HG03039 (cell line): ENCODE measurements around the gene POLA1.
"Not testable (repeated sequence)": the region's sequence is repeated elsewhere in the genome, so short reads cannot be mapped to it uniquely, and the experiment has no call there.

Experiments used
- ATAC-seq: cut with Tn5 transposase; IDR thresholded peaks from one replicate; pipeline ENCODE4 v1.9.1; 2021; ENCODE audit warnings: mild to moderate bottlenecking, moderate library complexity; ENCODE audit not compliant: unreplicated experiment

POLA1 gene

GRCh38 chrX:24777660-24778059 lies 83.9 kb downstream of the POLA1 start:
- ATAC-seq = peak; percentile 93

GRCh38 chrX:24782011-24782410 lies 88.3 kb downstream of the POLA1 start:
- ATAC-seq = no peak

- no peak for ATAC-seq
These were observed 95.3 kb downstream of the POLA1 start for GRCh38 chrX:24789047-24789446.

GRCh38 chrX:24790166-24790565 lies 96.4 kb downstream of the POLA1 start:
- ATAC-seq = no peak

- ATAC-seq = no peak
These were observed 102.5 kb downstream of the POLA1 start for GRCh38 chrX:24796204-24796603.

- ATAC-seq = no peak
These were observed 105.4 kb downstream of the POLA1 start for GRCh38 chrX:24799078-24799477.

- no peak for ATAC-seq
These were observed 105.8 kb downstream of the POLA1 start for GRCh38 chrX:24799565-24799964.

- no peak for ATAC-seq
These were observed 111.5 kb downstream of the POLA1 start for GRCh38 chrX:24805201-24805600.

GRCh38 chrX:24819807-24820206 lies 126.1 kb downstream of the POLA1 start:
- not testable (repeated sequence) for ATAC-seq

- no peak for ATAC-seq
These were observed 134.4 kb downstream of the POLA1 start for GRCh38 chrX:24828147-24828546.

- no peak for ATAC-seq
These were observed 134.9 kb downstream of the POLA1 start for GRCh38 chrX:24828600-24828999.

- ATAC-seq = no peak
These were observed 140.0 kb downstream of the POLA1 start for GRCh38 chrX:24833695-24834094.

- no peak for ATAC-seq
These were observed 144.2 kb downstream of the POLA1 start for GRCh38 chrX:24837966-24838365.

GRCh38 chrX:24838629-24839028 lies 144.9 kb downstream of the POLA1 start:
- no peak for ATAC-seq

- ATAC-seq = no peak
These were observed 145.6 kb downstream of the POLA1 start for GRCh38 chrX:24839331-24839730.

GRCh38 chrX:24842486-24842885 lies 148.8 kb downstream of the POLA1 start:
- ATAC-seq = no peak

GRCh38 chrX:24846550-24847150 lies 152.9 kb downstream of the POLA1 start:
- no peak for ATAC-seq

- ATAC-seq = no peak
These were observed 157.6 kb downstream of the POLA1 start for GRCh38 chrX:24851289-24851688.

- ATAC-seq = no peak
These were observed 158.1 kb downstream of the POLA1 start for GRCh38 chrX:24851780-24852179.

GRCh38 chrX:24858004-24858746 lies 164.5 kb downstream of the POLA1 start:
- no peak for ATAC-seq

- ATAC-seq = no peak
These were observed 165.6 kb downstream of the POLA1 start for GRCh38 chrX:24859211-24859841.

- ATAC-seq = no peak
These were observed 166.4 kb downstream of the POLA1 start for GRCh38 chrX:24860140-24860539.
